Upper lobe of right lung (tissue), 1 donor: ENCODE results near the gene OBSL1. TPM values are rescaled to one million over a fixed set of nuclear protein-coding genes. Genes with fewer than 3 reads are reported as not detected.

Experiments
- ATAC-seq: fragments of 200-7000 bp; cut with Tn5 transposase; one replicate; pipeline ENCODE4 v1.9.1; 2020; ENCODE audit warnings: mild to moderate bottlenecking, moderate library complexity
- DNase-seq: peaks from one replicate; pipeline ENCODE4 v3.0.0-alpha.2; 2020
- H3K27ac ChIP-seq: fragments of 200-600 bp; one replicate; pipeline ENCODE4 v1.8.0; 2022
- H3K27me3 ChIP-seq: fragments of 200-600 bp; one replicate; pipeline ENCODE4 v1.8.0; 2022; ENCODE audit warnings: mild to moderate bottlenecking
- H3K36me3 ChIP-seq: fragments of 200-600 bp; one replicate; pipeline ENCODE4 v1.8.0; 2022
- H3K4me1 ChIP-seq: fragments of 200-600 bp; one replicate; pipeline ENCODE4 v1.8.0; 2022
- H3K4me3 ChIP-seq: fragments of 200-600 bp; one replicate; pipeline ENCODE4 v1.8.0; 2022; ENCODE audit warnings: mild to moderate bottlenecking
- H3K9me3 ChIP-seq: fragments of 200-600 bp; one replicate; pipeline ENCODE4 v1.8.0; 2022
- intact Hi-C: fragments of 100-400 bp; cut with DNase I; formaldehyde crosslinking; loops from one replicate; pipeline ENCODE4 v1.11.0; 2022
- total RNA-seq: library from RNA; stranded (reverse); fragmentation: NEBNext Ultra II Directional; extraction: Animal tissue kit (Norgen Biotek cat#: 25700); gene quantifications from one replicate; pipeline ENCODE4 v1.2.1, GENCODE V29; 2021
- TF ChIP-seq, protein P1 (sequence below): fragments of 200-600 bp; IDR thresholded peaks from one replicate; pipeline ENCODE4 v1.8.0; 2022; ENCODE audit warnings: antibody characterized with exemption
- donor health status: DM: no; HTN: yes; CAD: no; lungs with severe emphysema.

OBSL1 gene
- total RNA-seq, 1 donor from 2014 or later = 72.8 TPM

DNA sequence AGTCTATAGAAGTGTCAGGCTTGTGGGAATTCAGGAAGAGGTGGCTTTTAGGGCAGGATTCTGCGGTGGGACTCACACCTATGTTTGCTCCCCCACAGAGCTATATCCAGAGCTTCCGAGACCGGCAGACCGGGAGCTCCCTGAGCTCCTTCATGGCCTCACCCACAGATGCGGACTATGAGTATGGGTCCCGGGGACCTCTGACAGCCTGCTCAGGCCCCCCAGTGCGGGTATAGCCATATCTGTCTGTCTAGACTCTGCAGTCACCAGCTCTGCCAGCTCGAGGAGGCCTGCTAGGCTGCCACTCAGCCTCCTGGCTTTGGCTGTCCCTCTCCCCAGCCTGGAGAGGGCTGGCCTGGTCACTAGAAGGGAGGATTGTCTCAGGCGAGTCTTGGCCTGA lies 21.7 kb downstream of the OBSL1 start:
- DNase-seq (no peak), ATAC-seq (no peak)
- Histone ChIP-seq H3K9me3 (no peaks in the 10 kb centered on the region), H3K27ac (no peak overlapping the region), H3K36me3 (no peaks in the 10 kb centered on the region), H3K4me3 (no peak overlapping the region), H3K27me3 (peaks cover 23% of the 10 kb centered on the region), H3K4me1 (peaks cover 12% of the 10 kb centered on the region)
- TF ChIP-seq, protein P1, sequence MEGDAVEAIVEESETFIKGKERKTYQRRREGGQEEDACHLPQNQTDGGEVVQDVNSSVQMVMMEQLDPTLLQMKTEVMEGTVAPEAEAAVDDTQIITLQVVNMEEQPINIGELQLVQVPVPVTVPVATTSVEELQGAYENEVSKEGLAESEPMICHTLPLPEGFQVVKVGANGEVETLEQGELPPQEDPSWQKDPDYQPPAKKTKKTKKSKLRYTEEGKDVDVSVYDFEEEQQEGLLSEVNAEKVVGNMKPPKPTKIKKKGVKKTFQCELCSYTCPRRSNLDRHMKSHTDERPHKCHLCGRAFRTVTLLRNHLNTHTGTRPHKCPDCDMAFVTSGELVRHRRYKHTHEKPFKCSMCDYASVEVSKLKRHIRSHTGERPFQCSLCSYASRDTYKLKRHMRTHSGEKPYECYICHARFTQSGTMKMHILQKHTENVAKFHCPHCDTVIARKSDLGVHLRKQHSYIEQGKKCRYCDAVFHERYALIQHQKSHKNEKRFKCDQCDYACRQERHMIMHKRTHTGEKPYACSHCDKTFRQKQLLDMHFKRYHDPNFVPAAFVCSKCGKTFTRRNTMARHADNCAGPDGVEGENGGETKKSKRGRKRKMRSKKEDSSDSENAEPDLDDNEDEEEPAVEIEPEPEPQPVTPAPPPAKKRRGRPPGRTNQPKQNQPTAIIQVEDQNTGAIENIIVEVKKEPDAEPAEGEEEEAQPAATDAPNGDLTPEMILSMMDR = no peak
- intact Hi-C loops = no loop called here

- no peak for ATAC-seq
- no peak overlapping the region for H3K27ac ChIP-seq
- H3K36me3 ChIP-seq = no peaks in the 10 kb centered on the region
- TF ChIP-seq, protein P1 = no peak
- DNase-seq = no peak
- intact Hi-C loops = no loop called here
- peaks cover 19% of the 10 kb centered on the region for H3K4me1 ChIP-seq
- H3K9me3 ChIP-seq = no peaks in the 10 kb centered on the region
- no peak overlapping the region for H3K4me3 ChIP-seq
- H3K27me3 ChIP-seq = peaks cover 22% of the 10 kb centered on the region
Observed at GRCh38 chr2:219548990-219549389, 22.3 kb downstream of the OBSL1 start.

- no peak overlapping the region for H3K27ac ChIP-seq
- no peaks in the 10 kb centered on the region for H3K36me3 ChIP-seq
- peaks cover 12% of the 10 kb centered on the region for H3K4me1 ChIP-seq
- DNase-seq (no peak), ATAC-seq (no peak)
- no peak overlapping the region for H3K4me3 ChIP-seq
- TF ChIP-seq, protein P1 = no peak
- intact Hi-C loops = no loop called here
- no peaks in the 10 kb centered on the region for H3K9me3 ChIP-seq
- peaks cover 8% of the 10 kb centered on the region for H3K27me3 ChIP-seq
Observed at GRCh38 chr2:219547621-219548020, 23.7 kb downstream of the OBSL1 start.

GRCh38 chr2:219545943-219546352 lies 25.4 kb downstream of the OBSL1 start:
- Histone ChIP-seq H3K9me3 (no peaks in the 10 kb centered on the region), H3K4me3 (no peak overlapping the region), H3K4me1 (peaks cover 24% of the 10 kb centered on the region), H3K27ac (no peak overlapping the region), H3K27me3 (no peaks in the 10 kb centered on the region), H3K36me3 (peaks cover under 1% of the 10 kb centered on the region)
- no peak for DNase-seq
- ATAC-seq = no peak
- TF ChIP-seq, protein P1 = no peak
- intact Hi-C loops = no loop called here

- Histone ChIP-seq H3K4me3 (no peak overlapping the region), H3K36me3 (peaks cover 5% of the 10 kb centered on the region), H3K27me3 (no peaks in the 10 kb centered on the region), H3K9me3 (no peaks in the 10 kb centered on the region), H3K4me1 (peaks cover 24% of the 10 kb centered on the region), H3K27ac (no peak overlapping the region)
- intact Hi-C loops = no loop called here
- ATAC-seq (no peak), DNase-seq (no peak)
- TF ChIP-seq, protein P1 = no peak
Observed at GRCh38 chr2:219545295-219545942, 25.9 kb downstream of the OBSL1 start.

- DNase-seq (no peak), ATAC-seq (no peak)
- TF ChIP-seq, protein P1 = no peak
- Histone ChIP-seq H3K27ac (peak overlapping the region; percentile 85), H3K27me3 (no peaks in the 10 kb centered on the region), H3K4me1 (peaks cover 24% of the 10 kb centered on the region), H3K9me3 (no peaks in the 10 kb centered on the region), H3K4me3 (peak overlapping the region; percentile 70), H3K36me3 (peaks cover 14% of the 10 kb centered on the region)
- intact Hi-C loops = no loop called here
Observed at GRCh38 chr2:219544567-219544966, 26.8 kb downstream of the OBSL1 start.
